ENCODE results near the gene FAM210B. TPM values are rescaled to one million over a fixed set of nuclear protein-coding genes. Genes with fewer than 3 reads are reported as not detected.

The FAM210B gene
- total RNA-seq, 6 donors from 2014 or later: 15.0 to 41.2 (median 31.6) TPM

GRCh38 chr20:56363491-56363890 is 4.7 kb downstream of the FAM210B start:
- peaks cover 9 to 22% (median 16%) of the 10 kb centered on the region in 4 donors for H3K4me1 ChIP-seq
- ATAC-seq (ENCODE audit: low FRiP score in 2 of 2): no peak
- H3K9me3 ChIP-seq: no peaks in the 10 kb centered on the region
- H3K27me3 ChIP-seq: no peaks in the 10 kb centered on the region
- no peak overlapping the region for H3K4me3 ChIP-seq
- H3K36me3 ChIP-seq: peaks cover 11 to 39% (median 33%) of the 10 kb centered on the region in 4 donors
- WGBS, 2 donors: 91 to 94% methylated on average over 6 of the region's 6 CpGs
- TF ChIP-seq POLR2A (IDR thresholded peaks at IDR 0.05): no peak
- TF ChIP-seq EP300 (IDR thresholded peaks at IDR 0.05): no peak
- TF ChIP-seq POLR2AphosphoS5 (IDR thresholded peaks at IDR 0.05): no peak
- no peak for TF ChIP-seq CTCF (IDR thresholded peaks at IDR 0.05)
- no peak overlapping the region for H3K27ac ChIP-seq
- DNase-seq: no peak

GRCh38 chr20:56368351-56369134 is 9.8 kb downstream of the FAM210B start:
- 85 to 86% methylated on average over 6 of the region's 6 CpGs for WGBS, 2 donors
- no peak overlapping the region for H3K4me3 ChIP-seq
- no peaks in the 10 kb centered on the region for H3K27me3 ChIP-seq
- H3K9me3 ChIP-seq: no peaks in the 10 kb centered on the region
- H3K36me3 ChIP-seq: peaks cover 11 to 53% (median 35%) of the 10 kb centered on the region in 4 donors
- no peaks in the 10 kb centered on the region for H3K4me1 ChIP-seq
- ATAC-seq (ENCODE audit: low FRiP score in 2 of 2) (no peak), DNase-seq (no peak)
- no peak for TF ChIP-seq EP300 (IDR thresholded peaks at IDR 0.05)
- TF ChIP-seq POLR2AphosphoS5 (IDR thresholded peaks at IDR 0.05): no peak
- no peak for TF ChIP-seq CTCF (IDR thresholded peaks at IDR 0.05)
- no peak for TF ChIP-seq POLR2A (IDR thresholded peaks at IDR 0.05)
- H3K27ac ChIP-seq: no peak overlapping the region

- Histone ChIP-seq H3K4me1 (no peaks in the 10 kb centered on the region), H3K27me3 (no peaks in the 10 kb centered on the region), H3K9me3 (no peaks in the 10 kb centered on the region), H3K36me3 (peaks cover 11 to 53% (median 35%) of the 10 kb centered on the region in 4 donors), H3K27ac (no peak overlapping the region), H3K4me3 (no peak overlapping the region)
- DNase-seq: no peak
- no peak for ATAC-seq (ENCODE audit: low FRiP score in 2 of 2)
- 91 to 94% methylated on average over 4 of the region's 4 CpGs for WGBS, 2 donors
- no peak for TF ChIP-seq CTCF (IDR thresholded peaks at IDR 0.05)
Observed at GRCh38 chr20:56369179-56369578, 10.4 kb downstream of the FAM210B start.

GRCh38 chr20:56371977-56372376 is 13.2 kb downstream of the FAM210B start:
- TF ChIP-seq POLR2A (IDR thresholded peaks at IDR 0.05) (no peak), POLR2AphosphoS5 (IDR thresholded peaks at IDR 0.05) (no peak), EP300 (IDR thresholded peaks at IDR 0.05) (no peak), CTCF (IDR thresholded peaks at IDR 0.05) (no peak)
- no peak for ATAC-seq (ENCODE audit: low FRiP score in 2 of 2)
- no peaks in the 10 kb centered on the region for H3K9me3 ChIP-seq
- peaks cover 0 to 29% (median 15%) of the 10 kb centered on the region in 4 donors for H3K36me3 ChIP-seq
- no peak for DNase-seq
- no peak overlapping the region for H3K4me3 ChIP-seq
- H3K27me3 ChIP-seq: no peaks in the 10 kb centered on the region
- no peak overlapping the region for H3K27ac ChIP-seq
- H3K4me1 ChIP-seq: no peaks in the 10 kb centered on the region
- WGBS, 2 donors: 89 to 93% methylated on average over 11 of the region's 11 CpGs

GRCh38 chr20:56372850-56373249 is 14.1 kb downstream of the FAM210B start:
- no peak overlapping the region for H3K4me3 ChIP-seq
- WGBS, 2 donors: 58 to 78% methylated on average over 1 of the region's 1 CpG

More at GRCh38 chr20:56372850-56373249, 14.1 kb downstream of the FAM210B start:
- DNase-seq: no peak
- Histone ChIP-seq H3K9me3 (no peaks in the 10 kb centered on the region), H3K4me1 (no peaks in the 10 kb centered on the region), H3K36me3 (peaks cover 0 to 20% (median 6%) of the 10 kb centered on the region in 4 donors), H3K27ac (no peak overlapping the region), H3K27me3 (no peaks in the 10 kb centered on the region)
- ATAC-seq (ENCODE audit: low FRiP score in 2 of 2): no peak
- TF ChIP-seq EP300 (IDR thresholded peaks at IDR 0.05) (no peak), CTCF (IDR thresholded peaks at IDR 0.05) (no peak), POLR2A (IDR thresholded peaks at IDR 0.05) (no peak), POLR2AphosphoS5 (IDR thresholded peaks at IDR 0.05) (no peak)

All from upper lobe of left lung (tissue), 6 donors.